ENCODE data around the gene HGF.

The HGF gene

DNA sequence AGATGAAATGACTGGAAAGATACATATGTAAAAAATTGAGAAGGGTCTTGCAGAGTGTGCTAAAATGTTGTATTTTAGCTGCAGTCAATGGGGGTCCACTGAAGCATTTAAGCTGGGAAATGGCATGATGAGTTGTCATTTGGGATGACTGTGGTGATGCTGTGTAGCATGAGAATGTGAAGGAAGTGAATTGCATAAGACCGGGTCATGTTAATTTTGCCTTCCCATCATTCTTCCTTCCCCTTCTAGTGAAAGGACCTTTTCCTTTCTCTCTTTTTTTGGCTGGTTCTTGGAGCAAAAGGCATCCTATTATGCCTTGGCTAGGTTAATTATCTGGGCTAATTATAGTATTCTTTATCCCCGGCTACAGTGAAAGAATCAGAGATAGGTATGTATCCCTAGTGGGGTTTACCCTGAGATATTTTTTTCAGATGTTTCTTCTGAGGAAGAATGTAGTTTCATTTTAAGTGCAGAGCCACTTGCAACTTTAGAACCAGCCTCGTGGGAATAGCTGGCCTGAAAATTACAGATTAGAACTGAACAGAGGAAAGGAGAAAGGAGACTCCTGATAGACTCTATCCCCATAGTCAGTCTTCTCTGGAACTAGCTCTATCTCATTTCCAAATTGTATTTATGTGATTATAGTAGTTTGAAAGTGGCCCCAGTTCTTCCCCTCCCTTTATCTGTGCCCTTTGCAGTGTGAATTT is 93.6 kb downstream of the HGF start:
- DNase-seq, result no peak

DNA sequence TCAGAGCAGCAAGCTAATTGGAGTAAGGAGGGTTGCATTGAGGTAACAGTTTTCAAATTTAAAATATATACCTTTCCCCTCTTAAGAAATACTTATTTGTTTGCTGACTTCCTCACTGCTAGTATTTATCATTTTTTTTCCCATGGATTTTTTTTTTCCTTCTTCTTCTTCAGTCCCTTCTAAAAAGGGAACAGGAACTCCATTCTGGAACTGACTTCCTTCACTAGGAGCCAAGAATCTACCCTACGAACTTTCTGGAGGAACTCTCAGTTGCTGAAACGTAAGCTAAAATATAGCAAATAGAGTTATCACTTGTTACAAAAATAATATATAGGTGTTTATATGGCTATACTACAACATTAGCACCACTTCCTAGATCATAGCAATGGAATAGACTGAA is 95.4 kb downstream of the HGF start:
- DNase-seq, result no peak

DNA sequence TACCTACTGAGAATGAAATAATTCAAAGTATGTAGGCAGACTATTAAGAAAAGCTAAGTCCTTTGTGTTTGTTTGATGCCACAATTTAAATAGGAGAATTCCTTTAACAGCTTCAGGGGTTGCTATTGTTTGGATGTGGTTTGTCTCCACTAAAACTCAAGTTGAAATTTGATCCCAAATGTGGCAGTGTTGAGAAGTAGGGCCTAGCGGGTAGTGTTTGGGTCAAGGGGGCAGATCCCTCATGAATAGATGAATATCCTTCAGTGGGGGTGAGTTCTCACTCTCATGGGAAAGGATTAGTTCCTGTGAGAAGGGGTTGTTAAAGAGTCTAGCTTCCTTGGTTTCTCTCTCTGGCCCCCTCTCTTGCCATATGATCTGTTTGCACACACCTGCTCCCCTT is 97.0 kb downstream of the HGF start:
- no peak for DNase-seq

- no peak for DNase-seq
These were observed 100.3 kb downstream of the HGF start for GRCh38 chr7:81669476-81670105.

- no peak for DNase-seq
These were observed 103.6 kb downstream of the HGF start for GRCh38 chr7:81666209-81666608.

DNA sequence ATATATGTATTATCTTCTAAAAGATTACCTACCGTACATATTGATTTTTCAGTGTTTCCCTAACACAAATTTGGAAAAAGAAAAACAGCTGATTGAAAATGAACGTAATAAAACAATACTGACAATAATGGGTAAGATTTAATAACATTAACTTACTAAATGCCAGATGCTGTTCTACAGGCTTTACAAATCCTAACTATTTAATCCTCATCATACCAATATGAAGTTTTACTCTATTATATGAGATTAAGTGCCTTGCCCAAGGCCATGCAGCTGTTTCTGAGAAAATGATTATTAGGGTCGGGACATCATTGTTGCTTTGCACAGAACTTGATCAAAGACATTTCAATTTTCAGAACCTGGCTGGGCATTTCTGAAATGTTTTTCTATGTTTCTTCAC is 104.6 kb downstream of the HGF start:
- no peak for DNase-seq

DNA sequence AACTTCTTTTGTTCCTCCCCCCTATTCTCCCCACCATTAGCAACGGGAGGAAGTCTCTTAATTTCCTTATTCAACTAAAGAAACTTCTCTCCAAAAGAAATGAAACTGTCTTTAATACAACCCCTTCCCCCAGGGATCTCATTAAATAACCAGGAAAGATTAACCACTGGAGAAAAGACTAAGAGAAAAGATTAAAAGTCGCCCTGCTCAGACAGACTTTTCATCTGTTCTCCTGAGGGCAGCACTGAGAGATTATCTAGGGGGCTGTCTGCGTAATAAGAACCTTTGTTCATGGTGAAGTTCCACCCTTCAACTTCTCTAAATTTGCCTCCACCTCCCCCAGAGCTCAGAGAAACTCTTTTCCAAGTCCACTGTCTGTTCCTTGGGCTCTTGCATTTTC is 105.5 kb downstream of the HGF start:
- no peak for DNase-seq

GRCh38 chr7:81662531-81662930 is 107.3 kb downstream of the HGF start:
- DNase-seq, result no peak

- no peak for DNase-seq
These were observed 110.0 kb downstream of the HGF start for GRCh38 chr7:81659697-81660395.

DNA sequence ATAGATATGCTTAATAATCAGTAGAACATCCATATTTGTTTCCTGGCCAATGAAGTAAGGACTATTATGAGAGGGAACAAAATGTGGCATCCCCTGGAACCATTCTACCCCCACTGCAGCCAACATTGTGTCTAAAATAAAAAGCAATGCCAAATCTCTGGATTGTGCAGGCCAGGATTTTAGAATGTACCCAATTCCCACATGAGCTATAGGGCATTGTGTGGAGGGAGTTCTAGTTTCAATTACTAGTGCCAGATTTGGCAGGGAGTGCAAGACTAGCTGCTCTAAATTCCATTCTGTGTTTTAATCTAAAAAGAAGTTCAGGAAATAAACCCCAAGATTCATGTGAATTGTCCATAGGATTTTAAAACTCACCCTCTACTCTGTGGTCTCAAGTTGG is 112.3 kb downstream of the HGF start:
- no peak for DNase-seq

DNA sequence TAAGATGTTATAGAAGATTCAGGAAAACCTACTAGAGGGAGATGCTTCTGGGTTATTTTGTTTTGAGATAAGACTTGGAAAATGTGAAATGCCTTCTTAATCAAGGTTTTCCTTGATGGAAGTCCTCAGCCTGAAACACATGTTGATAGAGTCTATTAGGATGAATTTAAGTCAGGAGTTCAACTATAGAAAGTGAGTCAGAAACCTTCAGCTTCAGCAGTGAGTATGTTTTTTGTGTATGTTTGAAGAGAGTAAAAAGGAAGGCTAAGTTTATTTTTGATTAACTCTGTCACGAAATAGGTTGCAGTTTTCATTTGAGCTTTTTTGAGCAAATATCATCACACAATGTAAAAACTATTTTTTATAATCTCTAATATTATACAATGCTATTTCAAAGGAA is 114.6 kb downstream of the HGF start:
- no peak for DNase-seq

- no peak for DNase-seq
These were observed 117.6 kb downstream of the HGF start for GRCh38 chr7:81652225-81652624.
